Measurements from ENCODE around the gene EXOC6.

The EXOC6 gene

DNA sequence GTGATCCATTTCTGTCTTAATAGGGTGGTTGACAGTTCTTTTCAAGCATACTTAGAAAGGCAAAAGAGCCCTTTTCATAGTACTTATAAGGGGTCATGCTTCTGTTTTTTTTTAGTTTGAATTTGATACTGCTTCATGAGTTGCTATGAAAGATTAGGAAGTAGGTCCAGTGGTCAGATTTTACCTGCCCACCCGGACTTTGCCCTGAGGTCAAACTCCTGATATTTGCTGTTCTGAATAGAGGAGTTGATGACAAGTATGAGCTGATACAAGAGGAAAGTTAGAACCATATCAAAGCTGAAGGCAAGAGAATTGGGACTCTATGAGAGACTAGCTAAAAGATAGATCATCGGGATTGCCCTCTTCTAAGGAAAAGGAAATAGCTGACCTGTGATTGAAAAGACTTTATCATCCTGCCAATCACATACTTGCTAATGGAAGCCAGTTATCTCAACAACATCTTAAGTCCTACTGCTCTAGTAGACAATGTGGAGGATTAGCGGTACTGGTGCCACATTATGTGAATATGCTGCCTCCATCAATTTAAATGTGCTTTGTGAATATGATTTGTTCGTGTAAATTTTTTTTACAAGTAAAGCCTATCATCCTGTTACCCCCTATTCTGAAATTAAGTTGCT lies 174.8 kb downstream of the EXOC6 start:
- DNase-seq (ENCODE audit: low read depth): no peak

DNA sequence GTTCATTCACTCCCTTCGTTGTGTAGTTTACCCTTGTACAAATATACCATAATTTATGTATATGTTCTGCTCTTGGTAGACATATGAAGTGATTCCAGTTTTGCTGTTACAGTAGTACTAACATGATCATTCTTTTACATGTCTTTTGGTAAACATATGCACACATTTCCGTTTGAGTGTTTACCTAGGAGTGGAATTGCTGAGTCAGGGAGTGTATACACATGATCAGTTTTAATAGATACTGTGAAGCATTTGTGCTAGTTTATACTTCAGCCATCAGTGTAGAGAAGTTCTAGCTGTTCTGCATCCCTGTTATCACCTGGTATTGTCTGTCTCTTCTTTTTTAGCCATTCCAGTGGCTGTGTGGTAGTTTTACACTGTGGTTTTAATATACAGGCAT lies 177.8 kb downstream of the EXOC6 start:
- DNase-seq (ENCODE audit: low read depth): no peak

DNA sequence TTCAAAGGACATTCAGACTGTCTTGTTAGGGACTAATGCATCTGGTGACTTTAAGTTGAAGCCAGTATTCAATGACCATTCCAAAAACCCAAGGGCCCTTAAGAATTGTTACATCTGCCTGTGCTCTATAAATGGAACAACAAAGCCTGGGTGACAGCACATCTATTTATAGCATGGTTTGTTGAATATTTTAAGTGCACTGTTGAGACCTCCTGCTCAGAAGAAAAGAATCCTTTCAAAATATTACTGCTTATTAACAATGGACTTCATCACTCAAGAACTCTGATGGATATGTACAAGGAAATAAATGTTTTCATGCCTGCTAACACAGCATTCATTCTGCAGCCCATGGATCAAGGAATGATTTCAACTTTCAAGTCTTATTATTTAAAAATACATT lies 179.2 kb downstream of the EXOC6 start:
- DNase-seq (ENCODE audit: low read depth): no peak

DNA sequence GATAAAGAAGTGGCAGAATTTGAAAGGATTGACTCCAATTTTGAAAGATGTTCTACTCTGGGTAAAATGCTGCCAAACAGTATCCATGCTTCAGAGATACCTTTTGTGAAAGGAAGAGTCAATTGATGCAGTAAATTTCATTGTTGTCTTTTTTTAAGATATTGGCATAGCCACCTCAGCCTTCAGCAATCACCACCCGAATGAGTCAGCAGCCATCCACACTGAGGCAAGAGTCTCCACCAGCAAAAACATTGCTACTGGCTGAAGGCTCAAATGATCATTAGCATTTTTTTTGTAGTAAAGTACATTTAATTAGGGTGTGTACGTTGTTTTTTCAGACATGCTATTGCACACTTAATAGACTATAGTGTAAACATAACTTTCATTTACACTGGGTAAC lies 180.6 kb downstream of the EXOC6 start:
- no peak for DNase-seq (ENCODE audit: low read depth)

DNA sequence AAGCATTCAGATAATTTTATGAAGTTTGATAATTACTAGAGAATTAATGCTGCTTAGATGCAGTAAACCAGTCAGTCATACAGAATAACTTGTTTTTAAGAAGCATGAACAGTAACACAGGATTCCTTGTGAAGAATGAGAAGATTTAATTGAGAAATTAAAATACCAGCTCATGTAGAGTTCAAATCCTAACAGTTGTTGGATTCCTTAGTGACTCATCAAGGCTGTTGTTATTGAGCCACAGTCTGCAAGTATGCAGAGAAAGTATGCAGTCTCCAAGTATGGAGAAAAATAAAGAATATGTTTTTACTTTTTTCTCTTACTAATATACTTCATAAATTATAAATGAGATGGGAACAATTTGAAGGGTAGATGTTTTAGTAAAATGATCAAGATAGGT lies 182.1 kb downstream of the EXOC6 start:
- DNase-seq (ENCODE audit: low read depth): no peak

DNA sequence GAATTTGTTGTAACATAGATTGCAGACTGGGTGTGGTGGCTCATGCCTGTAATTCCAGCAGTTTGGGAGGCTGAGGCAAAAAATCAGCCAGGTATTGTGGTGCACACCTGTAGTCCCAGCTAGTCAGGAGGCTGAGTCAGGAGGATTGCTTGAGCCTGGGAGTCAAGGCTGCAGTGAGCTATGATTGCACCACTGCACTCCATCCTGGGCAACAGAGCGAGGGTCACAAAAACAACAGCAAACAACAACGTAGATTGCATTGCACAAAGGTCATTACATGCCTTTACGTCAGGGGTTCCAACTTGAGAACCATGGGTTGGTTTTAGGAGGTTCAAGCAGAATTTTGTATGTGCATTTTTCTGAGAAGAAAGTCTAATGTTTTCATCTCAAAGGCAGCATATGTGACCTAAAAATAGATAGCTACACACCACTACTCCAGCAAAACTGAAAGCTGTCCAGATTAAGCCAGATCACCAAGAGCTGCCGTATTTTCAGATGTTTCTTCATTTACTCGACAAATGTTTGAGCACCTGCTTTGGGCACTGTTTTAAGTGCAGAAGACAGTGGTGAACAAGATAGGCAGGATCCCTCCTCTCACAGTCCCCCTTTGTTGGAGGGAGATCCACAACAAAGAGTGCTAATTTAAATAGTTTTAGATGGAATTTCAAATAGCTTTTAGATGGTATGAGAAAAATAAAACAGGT lies 183.9 kb downstream of the EXOC6 start:
- no peak for DNase-seq (ENCODE audit: low read depth)

DNA sequence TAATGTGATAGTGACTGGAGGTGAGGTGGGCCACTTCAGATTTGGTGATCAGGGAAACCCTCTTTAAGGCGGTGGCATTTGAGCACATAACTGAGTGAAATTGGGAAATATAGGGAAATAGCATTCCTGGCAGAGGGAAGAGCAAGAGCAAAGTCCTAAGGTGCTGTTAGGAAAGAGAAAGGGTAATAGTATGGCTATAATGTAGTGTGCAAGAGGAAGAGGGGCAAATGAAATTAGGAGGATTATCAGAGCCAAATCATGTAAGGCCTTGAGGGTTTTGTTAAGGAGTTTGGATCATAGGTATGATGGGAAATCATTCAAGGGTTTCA lies 184.5 kb downstream of the EXOC6 start:
- no peak for DNase-seq (ENCODE audit: low read depth)

DNA sequence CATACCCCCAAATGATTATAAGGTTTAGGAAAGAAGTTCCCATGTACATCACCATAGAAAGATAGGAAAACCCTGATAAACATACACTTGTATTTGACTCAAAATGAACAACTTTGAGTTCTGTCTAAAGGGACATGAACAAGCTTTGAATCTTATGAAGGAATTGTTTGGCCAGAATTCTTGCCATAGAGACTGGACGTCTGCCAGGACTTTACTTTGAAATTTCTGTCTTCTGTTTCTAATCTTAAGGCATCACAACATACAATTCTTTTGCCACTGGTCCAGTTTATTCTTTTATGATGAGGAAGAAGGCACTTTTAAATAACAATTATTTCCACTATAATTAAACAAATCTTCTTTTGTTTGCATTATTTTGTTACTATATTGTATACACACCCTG lies 186.1 kb downstream of the EXOC6 start:
- DNase-seq (ENCODE audit: low read depth): no peak

DNA sequence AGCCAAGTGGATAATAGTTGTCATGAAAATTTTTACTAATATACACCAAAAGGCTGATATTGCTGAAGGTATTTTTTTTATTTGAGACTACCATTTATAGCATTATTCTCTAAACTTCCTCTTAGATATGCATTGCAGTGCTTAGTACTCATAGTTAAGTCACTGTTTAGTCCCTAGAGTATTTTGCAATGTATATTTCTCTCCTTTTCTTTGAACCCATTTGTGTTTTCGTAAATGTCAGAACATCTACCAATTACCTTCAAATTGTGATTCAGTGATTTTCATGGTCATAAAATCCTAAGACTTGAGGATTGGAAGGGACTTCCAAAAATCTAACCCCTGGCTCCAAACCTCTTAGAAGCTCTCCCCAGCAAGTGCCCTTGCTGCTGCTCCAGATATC lies 190.8 kb downstream of the EXOC6 start:
- no peak for DNase-seq (ENCODE audit: low read depth)

DNA sequence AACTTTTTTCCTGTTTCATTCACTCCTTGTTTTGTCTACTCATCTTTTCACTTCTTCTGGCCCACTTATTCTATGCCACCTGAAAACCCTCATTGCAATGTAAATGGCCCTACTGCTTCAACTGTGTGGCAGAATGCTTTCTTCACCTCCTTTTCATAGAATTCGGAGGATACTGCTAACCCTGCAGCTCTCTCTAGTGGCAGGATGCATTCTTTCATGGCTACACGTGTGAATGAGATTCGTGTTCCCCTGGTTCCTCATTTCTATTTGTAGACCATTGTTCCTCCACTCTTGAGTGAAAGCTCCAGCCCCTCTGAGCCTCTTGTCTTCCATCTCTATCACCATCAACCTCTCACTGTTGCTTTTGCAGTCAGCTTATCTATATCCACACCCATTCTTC lies 191.4 kb downstream of the EXOC6 start:
- DNase-seq (ENCODE audit: low read depth): no peak

DNA sequence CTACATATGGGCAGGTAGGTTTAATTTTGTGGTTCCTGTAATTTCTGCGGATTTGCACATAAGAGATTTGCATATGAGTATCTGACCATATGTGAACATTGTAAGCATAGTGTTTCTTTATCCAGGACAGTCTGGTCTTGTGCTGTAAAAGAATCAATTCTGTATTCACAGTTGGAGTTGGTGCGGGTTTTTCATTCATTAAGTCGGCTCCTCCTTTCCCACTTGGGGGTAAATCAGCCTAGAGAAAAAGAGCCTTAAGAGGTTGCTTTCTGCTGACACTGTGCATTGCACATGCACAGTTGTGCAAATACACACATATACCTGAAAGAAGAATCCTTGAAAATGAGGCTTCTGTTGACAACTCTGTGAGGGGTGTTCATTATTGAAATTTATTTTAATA lies 206.2 kb downstream of the EXOC6 start:
- no peak for DNase-seq (ENCODE audit: low read depth)

DNA sequence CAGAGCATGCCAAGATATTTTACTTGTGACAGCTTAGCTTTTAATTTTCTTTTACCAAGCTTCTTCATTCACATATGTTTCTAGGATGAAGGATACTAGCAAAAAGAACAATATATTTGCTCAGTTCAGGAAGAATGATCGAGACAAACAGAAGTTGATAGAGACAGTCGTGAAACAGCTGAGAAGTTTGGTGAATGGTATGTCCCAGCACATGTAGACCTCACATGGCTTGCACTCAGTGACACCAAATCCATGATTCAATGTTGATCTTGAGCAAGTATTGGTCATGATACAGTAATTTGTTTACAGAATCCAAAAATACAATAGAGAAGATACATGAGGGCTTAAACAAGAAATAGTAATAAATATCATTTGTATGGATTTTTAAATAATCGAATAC lies 209.8 kb downstream of the EXOC6 start:
- DNase-seq (ENCODE audit: low read depth): no peak

DNA sequence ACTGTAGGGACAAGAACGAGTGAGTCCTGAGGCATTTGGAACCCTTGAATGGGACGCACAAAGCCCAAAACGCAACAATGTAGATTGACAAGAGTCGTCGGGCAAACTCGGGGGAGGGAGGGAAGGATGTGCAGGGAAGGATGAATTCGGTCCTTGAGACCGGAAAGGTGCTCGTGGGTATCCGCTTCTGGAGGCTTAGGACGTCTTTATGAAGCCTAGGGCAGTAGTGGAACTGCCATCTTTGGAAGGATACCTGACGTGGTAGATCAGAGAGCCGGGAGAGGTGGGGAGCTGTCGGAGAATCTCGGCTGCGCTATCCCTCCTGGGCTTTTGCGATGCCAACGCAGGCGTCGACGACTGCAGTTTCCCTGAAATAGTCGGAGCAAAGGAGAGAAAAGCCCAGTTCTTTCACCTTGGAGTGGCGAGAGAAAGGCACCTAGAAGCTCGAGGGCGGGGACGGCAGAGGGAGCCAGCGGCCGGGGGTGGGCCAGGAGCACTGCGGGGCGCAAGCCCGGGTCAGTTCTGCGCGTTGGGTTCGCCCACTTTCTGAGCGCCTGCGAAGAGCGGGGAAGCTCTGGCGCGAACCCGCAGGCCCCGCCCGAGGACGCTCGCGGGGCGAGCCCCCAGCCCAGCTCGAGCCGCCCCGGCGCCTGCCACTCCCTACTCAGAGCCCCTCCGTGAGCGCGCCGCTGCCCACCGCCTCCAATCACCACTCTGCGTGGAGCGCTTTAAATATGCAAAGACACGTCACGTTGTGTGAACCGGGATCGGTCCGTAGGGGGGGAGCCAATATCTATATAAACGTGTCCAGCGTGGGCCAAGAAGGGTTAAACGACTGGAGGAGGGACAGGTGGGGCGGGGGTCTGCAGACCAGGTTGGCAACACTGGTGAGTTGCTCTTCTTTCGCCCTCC lies 211.9 kb downstream of the EXOC6 start, which contains the start of gene CYP26C1:
TSS of gene CYP26C1 (plus strand) at position 824 of the 912 bp plus-strand sequence. CDS start 466 bp downstream, outside the sequence.
- DNase-seq (ENCODE audit: low read depth): no peak

DNA sequence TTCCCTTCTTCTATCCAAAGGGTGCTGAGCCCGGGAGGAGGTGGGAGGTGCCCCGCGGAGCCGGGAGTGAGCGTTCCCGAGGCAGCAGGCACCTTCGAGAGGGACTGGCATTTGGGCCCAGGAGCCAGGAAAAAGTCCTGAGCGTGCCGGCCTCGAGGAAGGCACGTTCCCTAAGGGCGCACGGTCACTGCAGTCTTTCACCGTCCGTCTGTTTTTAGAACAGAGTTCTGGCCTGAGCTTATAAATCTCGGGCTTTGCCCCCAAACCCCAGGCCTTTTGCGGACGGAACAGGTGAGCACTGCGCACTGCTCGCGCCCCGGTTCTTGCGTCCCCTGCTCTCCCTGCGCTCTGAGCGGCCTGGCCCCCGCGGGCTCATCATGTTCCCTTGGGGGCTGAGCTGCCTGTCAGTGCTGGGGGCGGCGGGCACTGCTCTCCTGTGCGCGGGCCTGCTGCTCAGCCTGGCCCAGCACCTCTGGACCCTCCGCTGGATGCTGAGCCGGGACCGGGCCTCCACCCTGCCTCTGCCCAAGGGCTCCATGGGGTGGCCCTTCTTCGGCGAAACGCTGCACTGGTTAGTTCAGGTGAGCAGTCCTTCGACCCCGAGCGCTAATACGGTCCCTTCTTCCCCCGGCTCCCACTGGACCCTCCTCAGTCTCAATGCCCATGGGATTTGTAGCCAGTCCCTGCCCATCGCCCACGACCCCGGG lies 212.7 kb downstream of the EXOC6 start:
- no peak for DNase-seq (ENCODE audit: low read depth)

DNA sequence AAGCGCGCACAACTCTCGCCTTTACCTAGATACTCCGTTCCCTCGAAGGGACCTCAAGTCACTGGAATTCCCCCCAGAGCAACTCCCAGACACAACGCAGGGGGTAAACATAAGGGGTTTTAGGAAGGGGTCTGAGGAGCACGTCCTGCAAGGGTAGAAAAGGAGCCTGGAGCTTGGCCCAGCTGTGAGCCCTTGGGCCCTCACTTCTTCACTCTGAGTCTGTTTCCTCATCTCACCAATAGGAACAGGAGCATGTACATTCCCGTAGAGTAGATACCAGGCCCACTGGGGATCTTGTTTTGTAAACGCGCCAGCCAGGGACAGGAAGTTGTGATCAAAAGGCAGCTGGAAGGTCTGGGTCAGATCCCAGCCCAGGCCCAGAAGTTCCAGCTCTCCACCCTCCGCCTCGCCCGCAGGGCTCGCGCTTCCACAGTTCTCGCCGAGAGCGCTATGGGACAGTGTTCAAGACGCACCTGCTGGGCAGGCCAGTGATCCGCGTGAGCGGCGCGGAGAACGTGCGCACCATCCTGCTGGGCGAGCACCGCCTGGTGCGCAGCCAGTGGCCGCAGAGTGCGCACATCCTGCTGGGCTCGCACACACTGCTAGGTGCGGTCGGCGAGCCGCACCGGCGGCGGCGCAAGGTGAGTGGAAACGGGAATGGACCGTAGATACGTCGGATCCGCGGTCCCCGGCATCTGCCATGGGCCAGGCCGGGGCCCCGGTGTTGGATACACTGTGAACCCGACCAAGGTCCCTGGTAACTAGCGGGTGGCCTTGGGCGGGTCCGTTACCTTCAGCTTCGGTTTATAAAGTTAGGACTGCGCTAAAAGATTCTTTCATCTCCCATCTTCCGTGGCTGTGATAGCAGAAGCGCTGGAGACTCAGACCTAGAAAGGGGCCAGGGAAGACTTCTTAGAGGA lies 213.5 kb downstream of the EXOC6 start:
- DNase-seq (ENCODE audit: low read depth): no peak

DNA sequence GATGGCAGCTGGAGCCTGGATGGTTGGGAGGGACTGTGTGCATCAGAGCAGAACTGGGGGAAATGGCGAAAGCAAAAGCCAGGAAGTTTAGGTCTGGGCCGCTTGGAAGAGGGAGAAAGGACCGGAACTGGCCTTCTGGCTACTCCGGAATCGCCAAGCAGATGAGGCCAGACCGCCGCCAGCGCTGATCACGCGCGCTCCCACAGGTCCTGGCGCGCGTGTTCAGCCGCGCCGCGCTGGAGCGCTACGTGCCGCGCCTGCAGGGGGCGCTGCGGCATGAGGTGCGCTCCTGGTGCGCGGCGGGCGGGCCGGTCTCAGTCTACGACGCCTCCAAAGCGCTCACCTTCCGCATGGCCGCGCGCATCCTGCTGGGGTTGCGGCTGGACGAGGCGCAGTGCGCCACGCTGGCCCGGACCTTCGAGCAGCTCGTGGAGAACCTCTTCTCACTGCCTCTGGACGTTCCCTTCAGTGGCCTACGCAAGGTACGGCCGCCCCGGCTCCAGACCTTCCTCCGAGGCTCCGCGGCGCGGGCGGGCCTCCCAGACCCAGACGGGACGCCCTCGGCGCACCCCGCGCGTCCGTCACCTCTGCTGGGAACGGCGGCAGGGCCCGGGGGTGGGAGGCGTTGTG lies 214.3 kb downstream of the EXOC6 start:
- DNase-seq (ENCODE audit: low read depth): no peak

DNA sequence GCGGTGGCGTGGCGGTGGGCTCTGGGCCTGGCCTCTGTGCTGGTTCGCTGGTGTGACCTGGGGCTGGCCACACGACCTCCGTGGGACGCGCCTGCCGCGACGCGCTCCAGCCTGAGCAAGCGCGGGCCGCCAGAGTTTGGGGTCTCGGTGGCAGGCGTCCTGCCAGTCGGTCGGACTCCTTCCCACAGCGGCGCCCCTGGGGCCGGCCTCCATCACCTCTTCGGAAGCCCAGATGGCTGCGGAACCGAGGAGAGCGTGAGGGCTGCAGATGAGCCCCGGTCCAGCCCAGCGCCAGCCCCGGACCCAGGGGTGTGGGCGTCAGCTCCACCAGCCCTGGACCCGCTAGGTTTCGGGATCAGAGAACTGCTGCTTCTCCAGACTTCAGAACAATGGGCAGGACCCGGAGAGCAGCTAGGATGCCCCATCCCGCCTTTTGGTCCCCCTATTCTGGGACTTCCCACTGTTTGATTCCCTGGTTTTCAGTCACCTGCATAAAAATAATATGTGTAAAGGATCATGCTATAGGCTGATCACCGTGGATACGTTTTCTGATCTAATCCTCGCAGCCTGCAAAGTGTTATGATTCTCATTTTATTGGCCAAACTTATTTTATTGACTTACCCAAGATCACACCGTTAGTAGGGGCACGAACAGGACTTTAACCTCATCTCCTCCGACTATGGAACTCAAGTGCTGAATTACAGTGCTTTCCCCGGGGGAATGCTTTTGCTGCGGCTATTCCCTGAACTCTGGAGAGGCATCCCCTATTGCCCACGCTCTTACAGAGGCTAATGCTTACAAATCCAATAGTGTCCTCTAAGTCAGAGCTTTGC lies 215.0 kb downstream of the EXOC6 start:
- DNase-seq (ENCODE audit: low read depth): no peak

DNA sequence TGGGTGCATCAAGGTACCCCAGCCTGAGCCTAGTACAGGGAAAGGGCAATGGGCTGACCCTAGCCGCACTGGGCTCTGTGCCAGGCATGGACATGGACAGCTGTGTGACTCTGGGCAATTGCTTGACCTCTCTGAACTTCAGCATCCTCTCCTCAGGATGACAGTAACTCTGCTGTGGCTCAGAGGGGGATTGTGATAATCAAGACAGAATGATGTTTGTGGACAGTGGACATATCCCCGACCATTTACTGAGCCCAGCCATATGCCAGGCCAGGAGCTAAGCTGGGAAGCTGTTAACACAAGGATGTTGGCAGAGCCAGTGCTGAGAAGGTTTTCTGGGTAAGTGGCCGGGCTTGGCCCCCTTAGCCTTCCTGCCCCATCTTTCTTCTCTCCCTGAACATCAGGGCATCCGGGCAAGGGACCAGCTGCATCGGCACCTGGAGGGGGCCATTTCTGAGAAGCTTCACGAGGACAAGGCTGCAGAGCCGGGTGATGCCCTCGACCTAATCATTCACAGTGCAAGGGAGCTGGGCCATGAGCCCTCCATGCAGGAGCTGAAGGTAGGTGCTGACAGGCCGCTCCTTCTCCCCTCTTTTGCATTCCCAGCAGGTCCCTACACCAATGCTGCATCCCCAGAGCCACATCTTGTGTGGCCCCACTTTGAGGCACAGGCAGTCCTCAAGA lies 215.8 kb downstream of the EXOC6 start:
- DNase-seq (ENCODE audit: low read depth): no peak

All from stimulated activated CD8-positive, alpha-beta memory T cell treated with anti-CD3 and anti-CD28 coated beads, Interleukin-7, amount 100 ng/mL, for 24 hours (primary cell).